HG03442 (cell line): ENCODE data around the gene UBE2O.
A peak's percentile ranks its signal among the peaks of the same experiment; 100 is the strongest.

Source experiments
- ATAC-seq: cut with Tn5 transposase; IDR thresholded peaks from one replicate; pipeline ENCODE4 v1.9.1; 2021; ENCODE audit warnings: mild to moderate bottlenecking, moderate library complexity; ENCODE audit not compliant: unreplicated experiment

The UBE2O gene

GRCh38 chr17:76397687-76398522 lies 55.0 kb downstream of the UBE2O start:
- ATAC-seq: no peak

- no peak for ATAC-seq
These were observed 55.8 kb downstream of the UBE2O start for GRCh38 chr17:76397184-76397583.

DNA sequence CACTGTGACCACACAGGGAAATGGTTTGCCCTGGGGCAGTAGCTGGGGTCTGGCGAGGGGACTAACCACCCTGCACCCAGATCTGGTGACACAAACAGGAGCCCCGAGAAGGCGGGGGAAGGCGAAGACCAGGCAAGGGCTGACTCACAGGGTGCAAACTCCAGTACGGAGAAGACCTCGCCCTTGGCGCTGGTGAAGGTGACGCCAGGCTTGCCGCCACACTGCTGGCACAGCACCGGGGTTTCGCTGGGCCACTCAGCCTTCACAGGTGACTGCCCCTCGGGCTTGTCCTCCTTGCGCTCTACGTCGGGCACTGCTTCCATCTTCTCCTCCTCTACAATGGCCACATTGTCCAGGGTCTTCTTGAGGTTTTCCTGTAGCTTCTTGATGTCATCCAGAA lies 57.0 kb downstream of the UBE2O start:
- ATAC-seq: no peak

DNA sequence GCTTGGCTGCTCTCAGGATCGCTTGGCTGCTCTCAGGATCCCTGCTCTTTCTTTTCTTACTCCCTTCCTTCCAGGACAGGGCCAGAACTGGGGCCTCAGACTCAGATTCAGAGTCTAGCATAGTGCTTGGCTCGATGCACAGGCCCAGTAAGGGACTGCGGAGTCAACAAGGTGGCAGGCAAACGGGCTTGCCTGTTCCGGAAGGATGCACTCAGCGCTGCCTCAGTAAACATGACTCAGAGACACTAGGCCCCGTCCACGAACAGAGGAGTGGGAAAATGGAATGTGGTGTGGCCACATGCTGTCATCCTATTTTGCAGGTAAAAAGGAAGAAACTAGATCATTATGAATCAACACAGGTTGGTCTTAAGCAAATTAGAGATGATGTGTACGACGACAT lies 58.8 kb downstream of the UBE2O start:
- ATAC-seq: no peak

GRCh38 chr17:76391200-76391715 lies 61.7 kb downstream of the UBE2O start:
- ATAC-seq: no peak

GRCh38 chr17:76390003-76390421 lies 62.9 kb downstream of the UBE2O start:
- ATAC-seq: no peak

DNA sequence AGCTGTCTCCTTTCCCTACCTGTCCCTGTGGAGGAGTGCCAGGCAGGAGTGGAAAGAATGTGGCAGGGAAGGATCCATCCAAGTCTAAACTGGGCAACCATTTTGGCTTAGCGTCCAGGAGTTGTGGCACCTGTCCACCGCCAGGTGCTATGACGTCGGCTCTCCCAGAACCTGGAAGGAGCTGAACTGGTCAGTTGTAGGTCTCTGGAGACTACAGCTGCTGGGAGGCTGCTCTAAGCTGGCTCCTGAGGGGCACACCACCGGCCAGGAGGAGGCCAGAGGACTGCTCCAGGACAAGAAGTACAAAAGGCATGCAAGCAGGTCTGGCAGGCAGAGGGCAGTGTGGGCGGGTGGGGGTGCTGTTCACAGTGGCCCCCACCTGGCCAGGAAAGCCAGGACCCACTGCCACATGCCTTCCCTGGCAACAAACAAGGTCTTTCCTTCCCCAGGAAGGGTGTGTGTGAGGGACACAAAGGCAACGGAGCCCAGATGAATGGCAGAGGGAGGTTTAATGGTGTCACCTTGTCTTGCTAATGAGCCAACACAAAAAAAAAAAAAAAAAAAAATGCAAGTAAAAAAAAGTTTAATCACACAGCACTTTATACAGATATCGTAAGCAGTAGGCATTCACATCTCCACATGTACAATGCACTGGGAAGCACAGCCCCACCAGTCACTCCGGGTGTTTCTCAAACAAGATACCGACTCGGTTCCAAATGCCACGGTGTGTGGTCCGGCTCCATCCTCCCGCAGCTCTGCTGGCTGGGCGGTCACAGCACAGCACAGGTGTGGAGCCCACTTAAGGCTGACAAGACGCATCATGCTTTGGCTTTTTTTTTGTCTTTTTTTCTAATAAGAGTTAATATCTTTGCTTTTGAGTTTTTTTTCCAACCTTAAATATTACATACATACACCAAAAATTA lies 63.7 kb downstream of the UBE2O start:
- no peak for ATAC-seq

DNA sequence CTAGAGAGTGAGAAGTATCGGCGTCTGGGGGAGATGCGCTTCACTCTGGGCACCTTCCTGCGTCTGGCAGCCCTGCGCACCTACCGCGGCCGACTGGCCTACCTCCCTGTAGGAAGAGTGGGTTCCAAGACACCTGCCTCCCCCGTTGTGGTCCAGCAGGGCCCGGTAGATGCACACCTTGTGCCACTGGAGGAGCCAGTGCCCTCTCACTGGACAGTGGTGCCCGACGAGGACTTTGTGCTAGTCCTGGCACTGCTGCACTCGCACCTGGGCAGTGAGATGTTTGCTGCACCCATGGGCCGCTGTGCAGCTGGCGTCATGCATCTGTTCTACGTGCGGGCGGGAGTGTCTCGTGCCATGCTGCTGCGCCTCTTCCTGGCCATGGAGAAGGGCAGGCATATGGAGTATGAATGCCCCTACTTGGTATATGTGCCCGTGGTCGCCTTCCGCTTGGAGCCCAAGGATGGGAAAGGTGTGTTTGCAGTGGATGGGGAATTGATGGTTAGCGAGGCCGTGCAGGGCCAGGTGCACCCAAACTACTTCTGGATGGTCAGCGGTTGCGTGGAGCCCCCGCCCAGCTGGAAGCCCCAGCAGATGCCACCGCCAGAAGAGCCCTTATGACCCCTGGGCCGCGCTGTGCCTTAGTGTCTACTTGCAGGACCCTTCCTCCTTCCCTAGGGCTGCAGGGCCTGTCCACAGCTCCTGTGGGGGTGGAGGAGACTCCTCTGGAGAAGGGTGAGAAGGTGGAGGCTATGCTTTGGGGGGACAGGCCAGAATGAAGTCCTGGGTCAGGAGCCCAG lies 65.8 kb downstream of the UBE2O start:
- ATAC-seq: no peak

DNA sequence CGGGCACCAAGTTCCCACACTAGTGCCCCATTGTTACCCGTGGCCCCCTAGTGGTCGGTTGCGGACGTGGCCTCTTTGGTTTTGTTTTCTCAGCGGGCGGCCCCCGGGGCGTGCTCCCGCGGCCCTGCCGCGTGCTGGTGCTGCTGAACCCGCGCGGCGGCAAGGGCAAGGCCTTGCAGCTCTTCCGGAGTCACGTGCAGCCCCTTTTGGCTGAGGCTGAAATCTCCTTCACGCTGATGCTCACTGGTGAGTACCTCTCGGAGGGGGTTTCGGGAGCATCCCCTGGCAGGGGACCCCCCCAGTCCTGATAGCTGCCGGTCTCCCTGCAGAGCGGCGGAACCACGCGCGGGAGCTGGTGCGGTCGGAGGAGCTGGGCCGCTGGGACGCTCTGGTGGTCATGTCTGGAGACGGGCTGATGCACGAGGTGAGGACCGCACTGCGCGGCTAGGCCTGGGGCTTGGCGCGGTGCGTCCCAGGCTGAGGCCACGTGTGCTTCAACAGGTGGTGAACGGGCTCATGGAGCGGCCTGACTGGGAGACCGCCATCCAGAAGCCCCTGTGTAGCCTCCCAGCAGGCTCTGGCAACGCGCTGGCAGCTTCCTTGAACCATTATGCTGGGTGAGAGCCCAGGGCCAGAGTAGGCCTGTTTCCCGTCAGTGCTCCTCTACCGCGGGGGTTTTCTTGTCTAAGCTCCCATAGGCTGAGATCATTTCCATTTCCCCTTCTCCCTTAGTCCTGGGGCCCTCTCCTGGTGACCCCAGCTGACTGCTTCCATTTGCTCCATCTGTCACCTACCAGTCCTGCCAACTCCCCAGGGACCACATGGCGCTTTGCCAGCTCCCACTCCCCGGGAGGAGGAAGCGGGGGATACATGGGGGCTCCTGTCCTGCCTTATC lies 66.8 kb downstream of the UBE2O start:
- no peak for ATAC-seq

DNA sequence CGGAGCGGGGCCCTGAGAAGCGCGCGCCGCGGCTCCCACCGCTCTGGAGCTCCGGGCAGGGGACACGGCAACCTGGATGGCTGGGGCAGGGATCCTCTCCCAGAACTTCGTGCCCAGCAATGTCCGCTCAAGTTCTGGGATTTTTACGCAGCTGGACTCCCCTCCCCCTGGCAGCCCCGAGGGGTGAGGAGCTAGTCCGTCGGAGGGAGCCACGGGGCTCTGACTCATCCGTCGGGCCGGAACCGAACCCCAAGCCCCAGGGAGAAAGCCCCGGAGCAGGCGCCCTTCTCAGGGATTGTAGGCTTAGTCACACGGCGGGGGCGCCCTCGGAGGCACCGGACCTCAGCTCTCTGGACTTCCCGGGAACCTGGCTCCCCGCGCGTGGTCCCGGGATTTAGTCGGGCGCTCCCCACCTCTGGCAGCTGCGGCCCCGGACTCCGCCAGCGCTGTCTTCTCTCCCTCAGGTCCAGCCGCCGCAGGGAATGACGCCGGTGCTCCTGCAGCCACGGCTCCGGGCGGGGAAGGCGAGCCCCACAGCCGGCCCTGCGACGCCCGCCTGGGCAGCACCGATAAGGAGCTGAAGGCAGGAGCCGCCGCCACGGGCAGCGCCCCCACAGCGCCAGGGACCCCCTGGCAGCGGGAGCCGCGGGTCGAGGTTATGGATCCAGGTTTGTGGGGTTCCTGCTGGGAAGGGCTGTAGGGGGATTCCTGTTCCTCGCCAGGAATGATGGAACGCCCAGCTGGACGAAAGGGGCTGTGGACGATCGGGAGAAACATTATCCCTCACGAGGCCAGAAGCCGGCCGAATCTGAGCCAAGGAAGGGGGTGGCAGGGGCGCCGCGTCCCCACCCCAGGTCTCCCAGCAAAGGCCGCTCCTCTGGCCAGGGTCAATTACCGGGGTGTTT lies 67.7 kb downstream of the UBE2O start:
- ATAC-seq: no peak

DNA sequence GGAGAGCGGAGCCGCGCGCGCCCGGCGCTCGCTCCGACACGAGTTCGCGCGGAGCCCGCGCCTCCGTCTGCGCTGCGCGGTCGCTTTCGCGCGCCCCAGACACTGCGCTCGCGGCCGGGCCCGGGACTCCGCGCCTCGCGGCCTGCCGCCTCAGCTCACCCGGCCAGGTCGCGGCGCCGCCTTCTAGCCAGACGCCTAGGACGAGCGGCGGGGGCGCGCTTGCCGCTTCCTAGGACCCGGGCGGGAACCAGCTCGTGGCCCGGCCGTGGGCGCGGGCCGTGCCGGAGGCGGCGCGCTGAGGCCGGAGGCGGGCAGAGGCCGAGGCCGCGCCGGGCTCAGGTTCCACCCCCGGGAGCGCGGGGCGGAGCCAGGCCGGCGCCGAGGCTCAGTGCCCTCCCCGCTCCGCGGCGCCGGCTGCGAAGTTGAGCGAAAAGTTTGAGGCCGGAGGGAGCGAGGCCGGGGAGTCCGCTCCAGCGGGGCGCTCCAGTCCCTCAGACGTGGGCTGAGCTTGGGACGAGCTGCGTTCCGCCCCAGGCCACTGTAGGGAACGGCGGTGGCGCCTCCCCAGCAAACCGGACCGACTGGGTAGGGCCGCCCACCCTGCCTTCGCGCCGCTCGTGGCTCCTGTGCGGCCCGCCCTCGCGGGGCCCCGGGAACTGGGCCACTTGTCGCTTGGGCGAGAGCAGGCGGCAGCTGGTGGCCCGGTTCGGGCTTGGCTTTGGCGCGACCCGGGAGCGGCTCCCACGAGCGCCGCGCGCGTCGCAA lies 68.5 kb downstream of the UBE2O start, which contains the start of gene SPHK1:
Gene SPHK1, plus strand, starts transcription at position 388 of the 765 bp plus-strand sequence. CDS start 1,036 bp downstream, outside the sequence.
- ATAC-seq: peak; percentile 52

GRCh38 chr17:76383546-76384221 lies 69.3 kb downstream of the UBE2O start:
- peak; percentile 8 for ATAC-seq

GRCh38 chr17:76382803-76383545 lies 70.0 kb downstream of the UBE2O start:
- ATAC-seq: no peak

DNA sequence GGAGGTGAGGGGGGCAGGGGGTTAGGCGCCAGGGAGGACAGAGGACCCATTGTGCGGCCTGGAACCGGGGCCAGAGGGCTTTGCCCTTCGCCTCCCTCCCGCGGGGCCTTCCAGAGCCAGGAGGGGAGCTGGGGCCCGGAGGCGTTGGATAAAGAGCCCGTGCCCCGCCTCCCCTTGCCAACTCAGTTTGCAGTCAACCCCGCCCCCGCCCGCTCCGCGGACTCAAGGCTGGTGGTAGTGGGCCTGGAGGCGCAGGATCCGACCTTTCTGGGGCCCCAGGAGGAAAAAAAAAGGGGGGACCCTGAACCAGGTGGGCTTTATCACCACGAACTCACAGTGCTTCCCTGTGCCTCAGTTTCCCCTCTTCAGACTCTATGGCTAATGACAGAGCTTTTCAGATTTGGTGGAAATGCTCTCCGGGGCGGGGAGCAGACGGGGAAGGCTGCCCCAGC lies 70.6 kb downstream of the UBE2O start:
- no peak for ATAC-seq

- no peak for ATAC-seq
These were observed 71.2 kb downstream of the UBE2O start for GRCh38 chr17:76381633-76382350.
